Stimulated activated CD8-positive, alpha-beta memory T cell treated with anti-CD3 and anti-CD28 coated beads, Interleukin-7, amount 100 ng/mL, for 4 hours (primary cell): ENCODE data around the gene ACSL4.

ENCODE experiments used
- DNase-seq, 2 donors: peaks; one replicate each; pipeline ENCODE4 v3.0.0-alpha.2; 2020; ENCODE audit warnings: low read depth in 2 of 2

The ACSL4 gene

GRCh38 chrX:109614951-109615350, 118.1 kb downstream of the ACSL4 start:
- no peak for DNase-seq

- no peak for DNase-seq
Observed at GRCh38 chrX:109601486-109601885, 131.6 kb downstream of the ACSL4 start.

GRCh38 chrX:109600237-109600651, 132.8 kb downstream of the ACSL4 start:
- DNase-seq: no peak

GRCh38 chrX:109596015-109596414, 137.0 kb downstream of the ACSL4 start:
- DNase-seq: no peak
